SK-N-SH (cell line): ENCODE measurements around the gene PRDM15.

Experiments used
- CTCF ChIP-seq: fragments of 200-600 bp; sonication (generic); IDR thresholded peaks from 2 replicates; pipeline ENCODE4 v1.6.1; 2017; ENCODE audit warnings: antibody characterized with exemption, mild to moderate bottlenecking, moderate library complexity
- FOXJ3 ChIP-seq: sonication (generic); formaldehyde crosslinking; IDR thresholded peaks from 2 replicates; pipeline ENCODE4 v1.5.1; 2020; ENCODE audit warnings: mild to moderate bottlenecking, missing genetic modification reagents
- FOXM1 ChIP-seq: IDR thresholded peaks from 2 replicates; pipeline ENCODE4 v1.4.0; 2012; ENCODE audit warnings: low read depth, mild to moderate bottlenecking
- MEF2A ChIP-seq: IDR thresholded peaks from 2 replicates; pipeline ENCODE4 v1.4.0; 2012; ENCODE audit warnings: low read depth, borderline replicate concordance
- POLR2AphosphoS5 ChIP-seq: IDR thresholded peaks from 2 replicates; pipeline ENCODE4 v1.6.1; 2012; ENCODE audit warnings: low read depth, low read length
- RCOR1 ChIP-seq: fragments of 150-350 bp; IDR thresholded peaks from 2 replicates; pipeline ENCODE4 v1.6.1; 2017; ENCODE audit warnings: antibody characterized with exemption, low read length
- SMC3 ChIP-seq: IDR thresholded peaks from 2 replicates; pipeline ENCODE4 v1.6.1; 2012; ENCODE audit warnings: low read depth, low read length, improper control_type of control experiment
- TEAD4 ChIP-seq: IDR thresholded peaks from 2 replicates; pipeline ENCODE4 v1.4.0; 2012; ENCODE audit warnings: mild to moderate bottlenecking, borderline replicate concordance; ENCODE audit not compliant: insufficient read depth
- ZBTB33 ChIP-seq: IDR thresholded peaks from 2 replicates; pipeline ENCODE4 v1.4.0; 2012; ENCODE audit warnings: low read depth, borderline replicate concordance

GRCh38 chr21:41809891-41810596 lies 69.1 kb downstream of the PRDM15 start:
- TF ChIP-seq TEAD4 (no peak), CTCF (no peak), ZBTB33 (no peak), RCOR1 (no peak), POLR2AphosphoS5 (no peak), FOXJ3 (CRISPR knock-in tag) (no peak), MEF2A (no peak), FOXM1 (no peak), SMC3 (no peak)
